EL (cell line): Measurements from ENCODE around the gene CABP2.
"Not testable (repeated sequence)": the region's sequence is repeated elsewhere in the genome, so short reads cannot be mapped to it uniquely, and the experiment has no call there.

Experiments
- DNase-seq: peaks from one replicate; pipeline ENCODE4 v3.0.0-alpha.2; 2016

The CABP2 gene

DNA sequence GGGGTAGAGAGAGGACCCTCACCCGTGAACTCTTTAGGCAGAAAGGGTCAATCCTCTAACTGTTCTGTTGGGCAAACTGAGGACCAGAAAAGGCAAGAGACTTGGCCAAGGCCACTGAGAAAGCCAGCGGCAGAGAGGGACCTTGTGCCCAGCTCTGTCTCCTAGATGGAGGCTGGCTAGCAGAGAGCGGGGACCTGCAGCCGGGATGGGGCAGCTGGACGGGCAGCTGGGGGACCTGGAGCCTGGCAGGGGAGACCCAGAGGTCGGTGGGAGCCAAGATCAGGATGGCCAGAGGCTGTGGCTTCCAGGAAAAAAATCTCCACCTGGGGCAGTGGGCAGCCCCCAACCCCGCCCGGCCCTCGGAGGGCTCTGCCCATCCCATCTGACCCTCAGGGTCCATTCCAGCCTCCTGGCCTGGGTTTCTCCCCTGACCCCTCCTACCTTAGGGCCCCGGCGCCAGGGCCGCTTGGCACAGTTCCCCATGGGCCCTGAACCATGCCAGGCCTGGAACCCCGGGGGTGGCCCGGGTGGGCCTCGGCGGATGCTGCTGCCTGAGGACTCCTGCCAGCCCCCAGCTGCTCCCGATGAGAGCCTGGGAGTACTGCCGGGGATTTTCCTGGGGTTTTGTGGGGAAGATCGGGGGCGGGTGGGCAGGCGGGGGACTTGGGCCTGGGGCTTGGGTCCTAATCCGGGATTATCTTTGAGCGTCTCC is at the start of gene CABP2:
CABP2 (minus strand) TSS at position 603 of the 712 bp plus-strand sequence; CDS start at position 483, 120 bp downstream.
- DNase-seq: no peak

GRCh38 chr11:67572747-67573419 is 49.6 kb upstream of the CABP2 start:
- DNase-seq: peak; percentile 49

DNA sequence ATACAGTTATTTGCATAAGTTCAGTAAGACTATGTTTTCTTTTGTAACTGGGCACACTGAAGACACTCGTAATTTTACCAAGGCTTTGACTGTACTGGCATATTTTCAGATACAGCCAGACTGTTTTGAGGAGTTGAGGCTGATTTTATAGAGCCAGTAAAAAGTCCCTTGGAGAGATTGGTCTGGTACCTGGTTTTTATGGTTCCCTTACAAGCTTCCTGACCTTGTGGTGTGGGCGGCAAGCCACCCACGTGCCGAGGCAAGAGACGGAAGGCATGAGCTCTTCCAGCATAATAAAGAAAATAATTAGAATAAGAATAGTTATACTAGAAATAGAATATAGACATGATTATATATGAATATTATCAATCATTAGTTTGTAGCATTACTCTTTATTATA is 49.1 kb upstream of the CABP2 start:
- no peak for DNase-seq

GRCh38 chr11:67571443-67571842 is 48.2 kb upstream of the CABP2 start:
- no peak for DNase-seq

GRCh38 chr11:67564230-67564629 is 41.0 kb upstream of the CABP2 start:
- no peak for DNase-seq

DNA sequence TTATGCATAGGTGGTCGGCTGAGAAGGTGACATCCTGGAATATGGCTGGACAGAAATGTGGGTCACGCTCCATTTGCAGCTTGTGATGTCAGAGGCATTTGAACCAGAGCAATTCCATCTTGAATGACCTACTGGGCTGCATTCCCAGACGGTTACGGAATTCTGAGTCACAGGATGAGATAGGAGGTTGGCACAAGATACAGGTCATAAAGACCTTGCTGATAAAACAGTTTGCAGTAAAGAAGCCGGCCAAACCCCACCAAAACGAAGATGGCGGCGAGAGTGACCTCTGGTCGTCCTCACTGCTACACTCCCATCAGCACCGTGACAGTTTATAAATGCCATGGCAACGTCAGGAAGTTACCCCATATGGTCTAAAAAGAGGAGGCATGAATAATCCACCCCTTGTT is 40.5 kb upstream of the CABP2 start:
- DNase-seq: peak; percentile 95

DNA sequence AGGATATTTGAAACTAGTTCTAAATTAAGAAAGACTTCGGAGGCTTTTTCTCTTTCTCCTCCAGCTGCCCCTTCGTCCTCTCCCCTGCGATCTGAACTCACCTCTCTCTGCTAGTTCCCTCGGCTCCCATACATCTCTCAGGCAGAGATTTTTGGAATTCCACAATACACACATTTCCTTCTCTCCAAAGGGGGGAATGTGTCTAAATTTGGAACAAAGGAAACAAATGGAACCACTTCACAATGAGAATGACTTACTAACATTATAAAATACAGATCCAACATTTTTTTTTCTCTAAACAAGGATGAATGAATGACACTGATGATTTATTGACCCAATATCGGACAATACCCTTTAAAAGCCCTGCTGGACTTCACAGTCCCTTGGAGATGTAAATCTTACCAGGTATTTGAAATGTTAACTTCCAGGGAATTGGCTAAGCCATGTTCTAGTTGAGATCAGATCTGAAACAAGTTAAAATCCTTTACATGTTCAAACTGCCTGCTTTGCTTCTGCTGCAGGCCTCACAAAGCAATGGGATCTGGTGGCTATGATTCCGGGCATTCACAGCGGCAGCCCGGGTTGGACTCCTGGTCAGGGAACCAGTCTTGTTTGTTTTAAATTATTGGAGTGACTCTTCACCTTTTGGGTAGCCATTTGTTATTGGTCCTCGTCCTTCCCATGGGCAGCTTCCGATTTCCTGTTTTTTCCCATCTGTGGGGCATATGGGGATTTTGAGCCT is 39.9 kb upstream of the CABP2 start:
- DNase-seq: no peak

- no peak for DNase-seq
These were observed 38.8 kb upstream of the CABP2 start for GRCh38 chr11:67561971-67562619.

DNA sequence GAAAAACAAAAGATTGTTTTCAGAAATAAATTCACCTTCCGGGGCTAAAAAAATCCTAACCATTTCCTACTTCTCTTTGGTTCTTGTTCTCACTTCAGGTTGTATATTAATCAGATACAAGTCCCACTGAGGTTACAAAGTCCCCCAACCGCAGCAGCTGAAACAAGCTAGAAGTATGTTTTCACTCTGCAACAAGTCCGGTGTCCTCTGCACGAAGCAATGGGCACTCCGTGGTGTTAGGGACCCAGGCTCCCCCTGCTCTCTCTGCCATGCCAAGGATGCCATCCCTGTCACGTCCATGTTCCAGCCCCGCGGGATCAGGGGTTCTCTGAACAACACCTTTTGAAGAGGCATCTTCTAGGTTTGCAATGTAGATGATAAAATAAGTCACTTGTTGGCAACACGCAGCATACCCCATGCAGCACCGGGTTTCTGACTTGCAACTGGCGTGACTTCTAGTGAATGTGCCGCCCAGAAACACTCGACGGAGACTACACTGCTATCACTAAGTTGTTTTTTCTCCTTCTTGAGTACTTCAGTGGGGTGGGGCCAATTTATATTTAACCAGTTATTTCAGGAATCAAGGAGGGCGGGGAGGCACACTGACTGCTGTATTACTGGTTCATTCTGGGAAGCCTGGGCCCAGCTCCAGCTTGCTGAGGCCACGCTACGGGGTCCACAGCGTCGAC is 35.0 kb upstream of the CABP2 start:
- DNase-seq: no peak

DNA sequence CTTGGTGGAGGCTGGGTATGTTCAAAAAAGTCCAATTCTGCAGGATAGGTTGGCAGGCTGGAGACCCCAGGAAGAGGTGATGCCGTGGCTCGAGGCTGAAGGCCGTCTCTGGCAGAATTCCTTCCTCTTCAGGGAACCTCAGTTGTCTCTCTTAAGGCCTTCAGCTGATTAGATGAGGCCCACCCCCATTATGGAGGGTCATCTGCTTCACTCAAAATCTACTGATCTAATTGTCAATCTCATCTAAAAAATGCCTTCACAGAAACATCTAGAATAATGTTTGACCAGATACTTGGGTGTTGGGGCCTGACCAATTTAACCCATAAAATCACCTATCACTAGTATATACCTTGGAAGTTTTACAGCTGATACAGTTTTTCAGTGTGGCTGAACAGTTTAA is 33.0 kb upstream of the CABP2 start:
- DNase-seq: no peak

DNA sequence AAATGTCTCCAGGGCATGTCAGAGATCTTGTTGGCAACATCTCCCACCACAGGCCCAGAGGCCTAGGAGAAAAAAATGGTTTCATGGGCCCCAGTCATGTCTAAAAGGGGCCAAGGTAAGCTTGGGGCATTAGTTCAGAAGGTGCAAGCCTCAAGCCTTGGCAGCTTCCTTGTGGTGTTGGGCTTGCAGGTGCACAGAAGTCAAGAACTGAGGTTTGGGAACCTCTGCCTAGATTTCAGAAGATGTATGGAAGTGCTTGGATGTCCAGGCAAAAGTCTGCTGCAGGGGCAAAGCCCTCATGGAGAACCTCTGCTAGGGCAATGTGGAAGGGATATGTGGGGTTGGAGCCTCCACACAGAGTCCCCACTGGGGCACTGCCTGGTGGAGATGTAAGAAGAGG is 28.5 kb upstream of the CABP2 start:
- DNase-seq: not testable (repeated sequence)

GRCh38 chr11:67551127-67551526 is 27.9 kb upstream of the CABP2 start:
- no peak for DNase-seq

DNA sequence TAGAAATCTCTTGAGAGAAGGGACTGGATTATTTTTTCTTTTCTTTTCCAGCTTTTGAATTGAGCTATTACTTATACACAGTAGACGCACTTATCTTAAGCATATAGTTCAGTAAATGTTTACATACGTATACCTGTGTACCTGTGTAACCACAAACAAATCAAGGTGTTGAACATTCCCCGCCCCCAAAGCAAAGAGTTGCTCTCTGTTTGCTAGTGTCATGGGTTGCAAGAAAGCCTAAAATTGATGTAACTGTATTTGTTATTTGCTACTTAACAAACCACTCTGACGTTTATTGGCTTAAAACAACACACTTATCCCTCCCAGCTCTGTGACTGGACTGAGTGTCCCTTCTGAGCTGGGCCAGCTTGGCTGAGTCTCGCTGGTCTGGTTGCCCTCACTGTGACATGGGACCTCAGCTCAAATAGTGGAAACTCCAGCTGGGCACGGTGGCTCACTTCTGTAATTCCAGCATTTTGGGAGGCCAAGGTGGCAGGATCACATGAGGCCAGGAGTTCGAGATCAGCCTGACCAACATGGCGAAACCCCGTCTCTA is 25.4 kb upstream of the CABP2 start:
- DNase-seq: no peak

DNA sequence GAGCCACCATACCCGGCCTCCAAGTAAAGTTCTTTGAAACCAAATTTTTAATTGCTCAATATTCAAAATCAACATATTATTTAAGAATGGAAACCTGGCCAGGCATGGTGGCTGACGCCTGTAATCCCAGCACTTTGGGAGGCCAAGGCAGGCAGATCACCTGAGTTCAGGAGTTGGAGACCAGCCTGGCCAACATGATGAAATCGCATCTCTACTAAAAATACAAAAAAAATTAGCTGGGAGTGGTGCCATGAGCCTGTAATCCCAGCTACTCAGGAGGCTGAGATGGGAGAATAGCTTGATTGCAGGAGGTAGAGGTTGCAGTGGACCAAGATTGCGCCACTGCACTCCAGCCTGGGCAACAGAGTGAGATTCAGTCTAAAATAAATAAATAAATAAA is 24.9 kb upstream of the CABP2 start:
- not testable (repeated sequence) for DNase-seq

- DNase-seq: no peak
These were observed 22.0 kb upstream of the CABP2 start for GRCh38 chr11:67545280-67545679.

GRCh38 chr11:67544616-67545242 is 21.5 kb upstream of the CABP2 start:
- DNase-seq: no peak

DNA sequence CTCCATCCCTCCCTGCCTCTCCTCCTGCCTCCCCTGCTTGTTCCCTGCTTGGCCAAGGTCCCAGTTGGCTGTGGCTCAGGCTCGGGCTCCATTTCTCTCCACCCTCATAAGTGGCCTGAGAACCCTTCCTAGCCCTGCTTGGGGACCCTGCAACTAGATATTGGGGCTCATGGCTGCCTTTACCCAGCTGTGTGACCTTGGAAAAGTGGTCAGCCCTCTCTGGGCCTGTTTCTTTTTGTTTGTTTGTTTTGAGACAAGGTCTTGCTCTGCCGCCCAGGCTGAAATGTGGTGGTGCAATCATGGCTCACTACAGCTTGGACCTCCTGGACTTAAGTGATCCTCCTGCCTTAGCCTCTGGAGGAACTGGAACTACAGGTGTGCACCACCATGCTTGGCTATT is 20.3 kb upstream of the CABP2 start:
- DNase-seq: no peak

- DNase-seq: no peak
These were observed 19.7 kb upstream of the CABP2 start for GRCh38 chr11:67542971-67543370.

DNA sequence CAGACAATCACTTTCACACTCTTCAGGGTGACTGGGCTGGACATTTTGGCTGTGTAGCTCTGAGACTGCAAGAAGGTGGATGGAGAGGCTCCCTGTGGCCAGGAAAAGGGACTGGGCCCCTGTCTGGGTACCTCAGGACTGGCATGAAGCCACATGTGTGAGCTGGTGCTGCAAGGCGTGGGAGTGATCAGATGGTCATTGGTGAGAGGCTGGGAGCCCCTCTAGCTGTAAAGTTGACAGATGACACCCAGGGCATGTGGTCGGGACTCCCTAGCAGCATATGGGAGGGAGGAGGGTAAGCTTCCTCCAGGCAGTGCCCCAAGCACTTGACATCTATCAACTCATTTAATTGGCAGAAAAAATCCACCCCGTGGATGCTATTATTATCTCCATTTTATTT is 18.9 kb upstream of the CABP2 start:
- no peak for DNase-seq

DNA sequence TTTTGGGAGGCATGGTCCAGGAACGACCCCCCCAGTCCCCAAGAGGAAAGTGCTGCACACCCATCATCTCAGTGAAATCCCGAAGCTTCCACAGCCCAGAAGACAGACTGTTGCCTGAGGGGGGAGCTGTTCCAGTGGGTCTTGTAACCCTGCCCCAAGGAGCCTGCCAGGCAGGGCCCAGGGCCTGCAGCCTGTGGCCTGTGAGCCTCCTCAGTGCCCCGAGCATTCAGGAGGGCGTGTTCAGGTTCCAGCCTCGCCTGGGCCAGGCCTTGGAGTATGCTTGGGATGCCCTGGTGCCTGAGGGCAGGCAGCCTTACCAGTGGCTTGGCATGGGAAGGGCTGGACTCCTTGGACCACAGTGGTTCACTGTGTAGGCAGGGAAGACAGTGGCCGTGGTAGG is 18.0 kb upstream of the CABP2 start:
- no peak for DNase-seq

DNA sequence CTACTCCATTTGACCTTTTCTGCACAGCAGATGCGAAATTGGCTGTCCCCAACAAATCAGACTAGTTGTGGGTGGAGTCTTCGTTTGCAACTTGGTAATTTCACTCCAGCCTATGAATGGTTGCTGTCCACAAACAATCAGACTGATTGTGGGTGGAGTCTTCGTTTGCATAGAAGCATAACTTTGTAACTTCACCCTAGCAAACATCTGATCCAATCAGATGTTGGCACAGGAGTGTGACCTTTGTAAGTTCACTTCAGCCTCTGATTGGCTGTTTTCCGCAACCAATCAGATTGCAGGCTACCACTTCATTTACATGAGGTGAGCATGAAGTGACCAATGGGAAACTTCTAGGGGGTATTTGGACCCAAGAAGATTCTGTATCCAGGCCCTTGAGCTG is 16.3 kb upstream of the CABP2 start:
- no peak for DNase-seq
